HG03095 (cell line): ENCODE measurements around the gene CAVIN4.

ENCODE experiments used
- ATAC-seq: cut with Tn5 transposase; IDR thresholded peaks from one replicate; pipeline ENCODE4 v1.9.1; 2021; ENCODE audit warnings: moderate library complexity; ENCODE audit not compliant: unreplicated experiment

Gene CAVIN4, protein sequence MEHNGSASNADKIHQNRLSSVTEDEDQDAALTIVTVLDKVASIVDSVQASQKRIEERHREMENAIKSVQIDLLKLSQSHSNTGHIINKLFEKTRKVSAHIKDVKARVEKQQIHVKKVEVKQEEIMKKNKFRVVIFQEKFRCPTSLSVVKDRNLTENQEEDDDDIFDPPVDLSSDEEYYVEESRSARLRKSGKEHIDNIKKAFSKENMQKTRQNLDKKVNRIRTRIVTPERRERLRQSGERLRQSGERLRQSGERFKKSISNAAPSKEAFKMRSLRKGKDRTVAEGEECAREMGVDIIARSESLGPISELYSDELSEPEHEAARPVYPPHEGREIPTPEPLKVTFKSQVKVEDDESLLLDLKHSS

DNA sequence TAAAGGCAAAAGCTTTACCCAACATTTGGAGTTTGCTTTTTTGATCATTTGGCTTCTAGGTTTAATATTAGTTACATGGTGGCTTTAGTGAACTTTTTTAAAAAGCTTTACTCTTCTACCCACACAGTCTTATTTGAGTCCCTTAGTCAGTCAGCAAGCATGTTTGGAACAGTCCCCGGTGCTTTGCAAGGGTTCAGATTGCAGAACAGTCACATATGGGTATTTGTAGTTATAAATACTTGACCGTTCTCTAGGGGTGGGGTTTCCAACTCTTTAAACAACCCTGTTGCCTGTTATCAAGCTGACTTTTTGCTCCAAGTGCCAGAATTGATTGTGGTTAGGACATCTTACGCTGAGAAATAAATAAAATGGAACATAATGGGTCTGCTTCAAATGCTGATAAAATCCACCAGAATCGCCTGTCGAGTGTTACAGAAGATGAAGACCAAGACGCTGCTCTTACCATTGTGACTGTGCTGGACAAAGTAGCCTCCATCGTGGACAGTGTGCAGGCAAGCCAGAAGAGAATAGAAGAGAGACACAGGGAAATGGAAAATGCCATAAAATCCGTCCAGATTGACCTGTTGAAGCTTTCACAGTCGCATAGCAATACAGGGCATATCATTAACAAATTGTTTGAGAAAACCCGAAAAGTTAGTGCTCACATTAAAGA is at the start of gene CAVIN4:
Gene CAVIN4 (plus strand): TSS at position 304 of the 673 bp plus-strand sequence. CDS start 65 bp downstream, at position 369.
- no peak for ATAC-seq

DNA sequence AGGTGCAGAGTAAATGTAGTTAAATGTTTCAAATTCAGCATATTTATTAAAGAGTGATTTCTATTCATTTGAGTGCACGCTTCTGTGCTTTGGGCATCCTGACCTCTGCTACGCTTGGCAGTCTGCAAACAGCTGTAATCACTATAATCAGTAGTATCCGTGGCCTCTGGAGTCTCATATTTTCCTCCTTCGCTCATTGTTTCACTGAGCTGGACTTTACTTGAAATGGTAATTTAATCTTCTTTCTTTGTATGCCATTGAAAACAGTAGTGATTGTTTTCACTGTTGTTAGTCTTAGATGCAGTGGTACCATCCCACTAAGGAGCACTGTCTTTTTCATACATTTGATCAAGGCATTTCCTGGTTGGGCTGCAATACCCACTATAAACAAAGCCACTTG is 43.5 kb upstream of the CAVIN4 start:
- ATAC-seq = no peak

DNA sequence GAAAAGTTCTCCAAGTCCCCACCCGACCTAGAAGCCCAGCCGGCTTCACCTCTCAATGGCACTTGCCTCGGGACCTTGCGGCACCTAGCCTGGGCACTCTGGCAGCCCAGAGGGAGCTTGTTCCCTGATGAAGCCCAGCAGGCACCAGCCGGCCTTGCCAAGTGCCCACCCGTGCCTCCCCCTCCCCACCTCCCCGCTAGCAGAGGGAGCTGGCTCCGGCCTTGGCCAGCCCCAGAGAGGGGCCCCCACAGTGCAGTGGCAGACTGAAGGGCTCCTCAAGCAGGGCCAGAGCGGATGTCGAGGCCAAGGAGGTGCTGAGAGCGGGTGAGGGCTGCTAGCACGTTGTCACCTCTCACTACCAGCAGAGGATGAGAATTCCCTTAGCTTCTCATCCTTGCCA is 37.6 kb upstream of the CAVIN4 start:
- ATAC-seq = no peak

- no peak for ATAC-seq
Measured at GRCh38 chr9:100549048-100549447, 28.8 kb upstream of the CAVIN4 start.

DNA sequence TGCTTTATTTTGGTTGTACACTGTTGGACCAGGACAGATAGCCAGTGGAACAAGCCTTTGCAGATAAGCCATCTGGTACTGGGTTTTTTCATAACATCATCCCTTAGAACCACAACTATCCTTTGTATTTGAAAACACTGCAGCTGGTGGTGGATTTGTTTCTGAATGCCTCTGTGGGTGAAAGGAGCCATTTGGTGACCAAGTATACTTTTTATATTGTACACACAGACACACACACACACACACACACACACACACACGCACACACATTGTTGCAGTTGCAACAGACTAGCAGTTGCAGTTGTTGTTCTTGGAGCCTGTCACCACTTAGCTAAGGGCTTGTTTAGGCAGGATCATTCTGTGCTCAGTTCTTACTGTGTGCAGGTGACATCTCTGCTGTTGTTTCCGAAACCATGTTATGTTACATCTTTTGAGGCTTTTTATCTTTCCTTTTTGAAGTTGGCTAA is 22.9 kb upstream of the CAVIN4 start:
- ATAC-seq = peak; percentile 39

DNA sequence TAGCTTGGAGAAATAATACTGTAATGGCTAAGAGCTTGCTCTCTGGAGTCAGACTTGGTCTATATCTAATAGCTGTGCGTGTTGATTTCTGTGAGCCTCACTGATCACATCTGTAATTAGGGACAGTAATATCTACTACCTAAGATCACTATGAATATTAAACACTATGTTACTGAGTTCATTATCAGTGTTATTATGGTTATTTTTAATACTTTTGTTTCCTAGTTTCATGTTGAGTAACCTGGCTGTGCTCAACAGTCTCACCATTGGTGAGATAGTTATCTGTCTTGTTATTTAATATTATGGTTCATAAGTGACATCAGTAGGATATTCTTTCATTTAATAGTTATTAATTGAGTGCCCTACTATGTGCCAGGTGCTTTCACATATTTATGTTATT is 22.4 kb upstream of the CAVIN4 start:
- ATAC-seq = peak; percentile 72

GRCh38 chr9:100557053-100557452 is 20.8 kb upstream of the CAVIN4 start:
- no peak for ATAC-seq

- no peak for ATAC-seq
Measured at GRCh38 chr9:100561256-100561655, 16.6 kb upstream of the CAVIN4 start.

DNA sequence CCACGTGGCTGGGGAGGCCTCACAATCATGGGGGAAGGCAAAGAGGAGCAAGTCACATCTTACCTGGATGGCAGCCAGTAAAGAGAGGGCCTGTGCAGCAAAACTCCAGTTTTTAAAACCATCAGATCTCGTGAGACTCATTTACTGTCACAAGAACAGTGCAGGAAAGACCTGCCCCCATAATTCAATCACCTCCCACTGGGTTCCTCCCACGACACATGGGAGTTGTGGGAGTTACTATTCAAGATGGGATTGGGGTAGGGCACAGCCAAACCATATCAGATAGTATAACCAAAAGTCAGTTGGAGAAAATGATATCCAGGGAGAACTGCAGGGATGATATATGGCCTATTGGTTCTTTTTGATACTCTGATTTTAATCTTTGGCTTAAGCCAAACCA is 10.0 kb upstream of the CAVIN4 start:
- ATAC-seq = no peak

DNA sequence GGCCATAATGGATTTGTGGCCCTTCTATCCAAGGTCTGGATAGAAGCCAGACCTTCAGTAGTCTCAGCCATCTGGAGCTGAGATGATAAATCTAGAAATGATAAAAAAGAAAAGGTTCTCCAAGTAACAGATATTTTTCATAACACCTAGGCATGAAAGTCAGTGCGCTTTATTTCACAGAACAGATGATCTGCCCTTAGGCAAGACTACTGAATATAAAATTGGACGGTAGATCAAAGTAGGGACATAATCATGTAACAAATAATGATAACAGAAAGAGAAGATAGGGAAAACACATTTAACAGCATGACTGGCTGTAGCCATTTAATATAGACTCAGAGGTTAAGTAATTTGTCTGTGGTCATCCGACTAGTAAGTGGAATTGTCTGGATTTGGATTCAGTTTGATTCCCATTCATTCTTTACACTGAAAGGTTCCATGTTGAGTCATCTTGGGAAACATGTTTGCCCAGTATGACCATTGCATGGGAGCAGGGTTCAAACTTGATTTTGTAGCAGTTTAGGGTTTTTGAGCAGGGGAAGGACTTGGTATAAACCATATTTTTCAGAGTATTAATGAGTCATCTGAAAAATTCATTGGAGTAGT is 4.1 kb upstream of the CAVIN4 start:
- no peak for ATAC-seq

DNA sequence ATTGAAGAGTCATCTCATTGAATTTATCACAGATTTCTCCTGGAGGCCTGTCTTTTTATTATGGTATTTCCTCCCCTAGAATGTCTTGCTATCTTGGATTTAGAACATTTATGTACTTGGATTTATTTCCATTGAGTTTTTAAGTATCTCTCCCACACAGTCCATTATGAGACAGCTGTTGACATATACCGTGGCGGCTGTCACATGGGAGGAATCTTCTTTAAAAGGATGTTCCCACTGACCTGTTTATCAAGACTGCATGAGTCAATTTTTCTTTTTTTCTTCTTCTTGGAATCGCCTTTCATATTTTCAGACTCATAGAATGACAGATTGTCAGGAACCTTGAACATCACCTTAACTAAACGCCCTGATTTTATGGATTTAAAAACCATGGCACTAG is 2.9 kb upstream of the CAVIN4 start:
- ATAC-seq = no peak

DNA sequence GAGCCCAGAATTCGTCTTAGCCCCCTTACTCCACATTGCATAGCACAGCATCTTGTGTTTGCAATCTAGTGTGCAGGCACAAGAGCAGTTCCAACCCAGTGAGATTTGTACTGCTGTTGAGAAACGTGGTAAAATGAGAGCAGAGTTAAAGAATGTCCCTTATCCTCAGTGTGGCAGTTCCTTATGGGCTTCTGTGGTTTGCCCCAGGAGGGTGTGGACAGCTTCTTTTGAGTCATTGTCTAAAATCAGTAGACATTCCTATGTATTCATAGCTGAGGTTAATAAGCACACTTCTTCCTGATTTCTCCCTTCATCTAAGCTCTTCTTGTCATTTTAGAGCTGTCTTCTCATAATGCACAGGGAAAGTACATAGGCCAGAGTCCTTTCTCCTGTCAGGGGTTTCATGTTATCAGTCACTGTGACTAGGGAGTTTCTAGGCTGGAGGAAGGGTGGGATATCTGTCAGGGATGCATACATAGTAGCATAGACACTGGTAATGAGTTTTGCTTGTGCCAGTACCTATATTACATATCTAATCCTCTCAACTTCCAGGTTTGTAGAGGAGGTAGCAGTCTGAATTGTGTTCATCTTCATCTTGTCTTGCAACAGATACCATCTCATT is 2.0 kb upstream of the CAVIN4 start:
- ATAC-seq = no peak

DNA sequence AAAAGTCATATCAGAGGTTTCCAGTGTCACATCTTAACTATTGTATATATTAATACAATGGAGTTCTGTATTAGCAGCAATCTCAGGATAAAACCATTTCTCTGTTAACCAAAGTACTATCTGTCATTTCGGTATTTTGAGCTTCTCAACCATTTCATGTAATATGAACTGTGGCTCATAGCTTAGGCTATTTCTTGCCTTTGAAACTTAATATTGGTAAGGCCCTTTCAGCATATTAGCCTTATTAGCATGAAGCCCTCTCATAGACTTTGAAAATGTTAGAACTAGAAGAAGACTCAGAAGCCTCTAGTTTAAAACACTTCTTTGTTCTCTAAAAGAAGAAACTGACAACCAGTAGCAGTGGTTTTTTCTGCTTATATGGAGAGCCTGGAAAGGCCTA is 731 bp downstream of the CAVIN4 start:
- ATAC-seq = no peak

DNA sequence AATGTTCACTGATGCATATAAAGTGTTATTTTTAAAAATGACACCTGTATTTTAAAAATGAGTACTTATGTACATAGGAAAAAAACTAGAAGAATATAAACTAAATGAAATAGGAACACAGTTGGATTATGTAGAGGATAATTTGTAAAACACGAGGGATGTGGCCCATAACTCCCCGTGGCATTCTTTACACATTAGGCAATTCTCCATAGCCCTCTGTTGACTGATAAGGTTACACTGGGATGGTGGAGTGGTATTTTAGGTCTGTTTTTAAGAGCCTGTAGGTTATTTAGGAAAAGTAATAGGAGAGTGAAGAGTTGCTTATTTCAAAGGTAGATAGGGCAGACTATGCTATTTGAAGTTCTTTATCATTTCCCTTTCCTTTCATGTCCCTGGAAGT is 1.8 kb downstream of the CAVIN4 start:
- ATAC-seq = no peak

GRCh38 chr9:100580257-100580656 is 2.4 kb downstream of the CAVIN4 start:
- ATAC-seq = no peak

DNA sequence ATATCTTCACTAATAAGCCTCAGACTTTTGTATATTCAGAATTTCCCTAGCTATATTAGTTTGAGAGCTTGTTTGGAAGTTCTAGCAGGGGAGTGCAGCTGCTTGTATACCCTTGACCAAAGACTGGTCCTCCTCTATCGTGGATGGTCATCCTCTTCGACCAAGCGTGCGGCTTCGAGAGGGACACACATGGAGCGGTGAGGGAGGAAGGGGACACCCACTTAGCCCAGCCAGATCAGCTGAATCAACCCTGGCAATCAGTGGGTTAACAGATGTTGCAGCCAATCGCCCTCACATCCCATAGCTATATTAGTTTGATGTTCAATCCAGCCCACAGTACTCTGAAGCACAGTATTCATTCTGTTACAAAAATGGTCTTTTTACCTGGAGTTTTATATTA is 3.2 kb downstream of the CAVIN4 start:
- no peak for ATAC-seq

- ATAC-seq = no peak
Measured at GRCh38 chr9:100581661-100582060, 3.8 kb downstream of the CAVIN4 start.

- no peak for ATAC-seq
Measured at GRCh38 chr9:100583014-100583802, 5.3 kb downstream of the CAVIN4 start.

GRCh38 chr9:100584951-100585350 is 7.1 kb downstream of the CAVIN4 start:
- no peak for ATAC-seq

DNA sequence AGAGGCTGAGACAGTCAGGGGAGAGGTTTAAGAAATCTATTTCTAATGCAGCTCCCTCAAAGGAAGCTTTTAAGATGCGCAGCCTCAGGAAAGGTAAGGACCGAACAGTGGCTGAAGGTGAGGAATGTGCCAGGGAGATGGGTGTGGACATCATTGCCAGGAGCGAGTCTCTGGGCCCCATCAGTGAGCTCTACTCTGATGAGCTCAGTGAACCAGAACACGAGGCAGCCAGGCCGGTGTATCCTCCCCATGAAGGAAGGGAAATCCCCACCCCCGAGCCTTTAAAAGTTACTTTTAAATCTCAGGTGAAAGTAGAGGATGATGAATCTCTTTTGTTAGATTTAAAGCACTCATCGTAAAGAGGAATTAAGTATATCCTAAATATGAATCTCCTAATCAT is 8.2 kb downstream of the CAVIN4 start:
- ATAC-seq = no peak

GRCh38 chr9:100587375-100587774 is 9.5 kb downstream of the CAVIN4 start:
- no peak for ATAC-seq
